Prostate gland (tissue), 2 donors: ENCODE measurements around the gene UBE2E2. TPM values are rescaled to one million over a fixed set of nuclear protein-coding genes. Genes with fewer than 3 reads are reported as not detected.

Experiments
- DNase-seq: peaks from one replicate; pipeline ENCODE4 v3.0.0-alpha.2; 2019; ENCODE audit warnings: low spot score
- H3K27ac ChIP-seq, 2 donors: fragments of 200-600 bp; sonication (generic); 2 replicates each; pipeline ENCODE4 v1.5.1; 2017 to 2019
- H3K27me3 ChIP-seq: fragments of 200-600 bp; sonication (generic); replicated peaks from 2 replicates; pipeline ENCODE4 v1.5.1; 2019; ENCODE audit not compliant: insufficient read depth
- H3K36me3 ChIP-seq, 2 donors: fragments of 200-600 bp; sonication (generic); 1 replicate in 1 of 2; 2 replicates in 1 of 2; pipeline versions ENCODE4 v1.5.1 to v1.8.1; 2017 to 2019
- H3K4me1 ChIP-seq: fragments of 200-600 bp; sonication (generic); replicated peaks from 2 replicates; pipeline ENCODE4 v1.5.1; 2019
- H3K4me3 ChIP-seq, 2 donors: fragments of 200-600 bp; sonication (generic); 2 replicates each; pipeline ENCODE4 v1.5.1; 2017 to 2019
- H3K9me3 ChIP-seq: fragments of 200-600 bp; sonication (generic); 2 replicates; pipeline ENCODE4 v1.5.1; 2017
- CTCF ChIP-seq, 4 experiments: fragments of 200-600 bp in 2 of 4; fragments of 450-650 bp in 2 of 4; sonication (generic) in 2 of 4; IDR thresholded peaks; 1 replicate in 3 of 4; 2 replicates in 1 of 4; pipeline ENCODE4 v1.5.1; 2016 to 2019; ENCODE audit warnings: antibody characterized with exemption in 4 of 4, mild to moderate bottlenecking in 2 of 4, moderate library complexity in 2 of 4
- POLR2A ChIP-seq: fragments of 450-650 bp; IDR thresholded peaks from one replicate; pipeline ENCODE4 v1.6.1; 2016; ENCODE audit warnings: antibody characterized with exemption, mild to moderate bottlenecking
- POLR2AphosphoS5 ChIP-seq: sonication (generic); formaldehyde crosslinking; IDR thresholded peaks from one replicate; pipeline ENCODE4 v1.6.1; 2017; ENCODE audit warnings: antibody characterized with exemption
- WGBS: methylation state at CpG from one replicate; pipeline ENCODE4 v1.1.5; 2018; 5-methylcytosine and 5-hydroxymethylcytosine counted together
- intact Hi-C: fragments of 100-400 bp; cut with DNase I; formaldehyde crosslinking; loops from one replicate; pipeline ENCODE4 v1.14.2; 2022
- total RNA-seq, 2 donors: library from RNA; depleted of rRNA; stranded (reverse); fragments of >200 nt; gene quantifications; one replicate each; pipeline ENCODE4 v1.1.0, GENCODE V29; 2016

Gene UBE2E2
- total RNA-seq, 2 donors from 2014 or later = 25.9 to 48.7 TPM

DNA sequence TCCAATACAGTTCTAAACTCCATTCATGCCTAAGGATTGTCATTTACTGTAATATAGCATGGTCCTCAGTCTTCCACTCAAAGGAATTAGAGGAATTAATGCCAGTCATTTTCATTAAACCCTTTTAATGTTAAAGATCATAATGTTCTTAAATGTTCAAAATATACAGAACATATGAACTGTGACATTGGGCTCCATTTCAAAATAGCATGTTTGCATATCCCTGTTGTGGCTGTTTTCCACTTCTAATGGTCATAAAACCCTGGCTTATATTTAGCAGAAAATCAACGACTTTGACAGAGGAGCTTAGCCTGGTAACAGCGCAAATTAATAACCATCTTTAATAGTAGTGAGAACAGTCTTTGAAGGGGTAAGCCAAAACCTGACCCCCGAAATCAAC, 260.7 kb downstream of the UBE2E2 start:
- Histone ChIP-seq H3K4me3 (no peak overlapping the region), H3K36me3 (no peaks in the 10 kb centered on the region), H3K9me3 (no peaks in the 10 kb centered on the region), H3K27ac (no peak overlapping the region), H3K4me1 (no peaks in the 10 kb centered on the region), H3K27me3 (no peaks in the 10 kb centered on the region)
- intact Hi-C loops = no loop called here
- 47% methylated on average over 3 of the region's 3 CpGs for WGBS
- TF ChIP-seq CTCF (IDR thresholded peaks at IDR 0.05) (no peak), POLR2AphosphoS5 (no peak), POLR2A (no peak)
- no peak for DNase-seq

DNA sequence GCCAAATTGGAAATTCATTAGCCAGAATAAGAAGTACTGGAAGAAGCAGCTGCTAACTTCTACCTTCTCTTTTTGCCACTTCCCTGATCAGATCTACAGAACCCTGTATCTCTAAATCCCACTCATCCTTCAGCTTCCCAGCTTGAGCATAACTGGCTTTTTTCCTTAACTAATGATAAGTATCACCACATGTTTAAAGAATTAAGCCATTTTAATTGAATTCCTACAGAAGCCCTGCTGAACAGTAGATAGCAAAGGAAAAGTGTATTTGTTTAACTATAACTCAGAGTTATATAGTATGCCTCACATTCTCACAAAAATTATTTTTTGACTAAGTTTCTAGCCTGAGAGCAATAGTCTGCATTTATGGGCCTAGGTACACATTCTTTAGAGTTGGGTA, 262.4 kb downstream of the UBE2E2 start:
- H3K9me3 ChIP-seq = no peaks in the 10 kb centered on the region
- TF ChIP-seq CTCF (IDR thresholded peaks at IDR 0.05) (no peak), POLR2AphosphoS5 (no peak), POLR2A (no peak)
- H3K27ac ChIP-seq = no peak overlapping the region
- no peaks in the 10 kb centered on the region for H3K27me3 ChIP-seq
- intact Hi-C loops = no loop called here
- no peaks in the 10 kb centered on the region for H3K36me3 ChIP-seq
- H3K4me1 ChIP-seq = no peaks in the 10 kb centered on the region
- H3K4me3 ChIP-seq = no peak overlapping the region
- no peak for DNase-seq

DNA sequence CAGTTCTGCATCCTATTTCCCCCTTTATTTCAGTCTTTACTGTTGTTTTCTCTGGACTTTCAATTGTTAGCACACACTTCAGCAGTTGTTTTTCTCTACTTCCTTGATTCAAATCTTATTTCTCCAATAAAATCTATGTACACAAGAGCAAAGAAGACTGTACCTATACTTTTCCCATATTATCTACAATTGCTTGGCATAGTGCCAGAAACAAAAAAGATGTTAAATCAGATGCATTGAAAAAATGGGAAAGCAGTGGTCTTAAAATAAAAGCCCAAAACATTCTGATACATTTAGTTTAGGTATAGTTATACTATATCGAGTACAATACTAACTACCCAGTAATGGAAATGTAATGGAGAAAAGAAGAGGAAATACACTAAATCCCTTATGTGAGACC, 265.1 kb downstream of the UBE2E2 start:
- no peak for TF ChIP-seq CTCF (IDR thresholded peaks at IDR 0.05)
- TF ChIP-seq POLR2A = no peak
- no peak for TF ChIP-seq POLR2AphosphoS5
- Histone ChIP-seq H3K27me3 (no peaks in the 10 kb centered on the region), H3K9me3 (no peaks in the 10 kb centered on the region), H3K36me3 (no peaks in the 10 kb centered on the region), H3K4me3 (no peak overlapping the region), H3K27ac (no peak overlapping the region), H3K4me1 (no peaks in the 10 kb centered on the region)
- WGBS = 91% methylated on average over 1 of the region's 1 CpG
- intact Hi-C loops = no loop called here
- no peak for DNase-seq

- H3K27ac ChIP-seq = no peak overlapping the region
- no peak for DNase-seq
- no peaks in the 10 kb centered on the region for H3K27me3 ChIP-seq
- no peaks in the 10 kb centered on the region for H3K36me3 ChIP-seq
- no peak overlapping the region for H3K4me3 ChIP-seq
- no peak for TF ChIP-seq CTCF (IDR thresholded peaks at IDR 0.05)
- no peak for TF ChIP-seq POLR2AphosphoS5
- TF ChIP-seq POLR2A = no peak
- intact Hi-C loops = no loop called here
- WGBS = 90% methylated on average over 4 of the region's 4 CpGs
- H3K4me1 ChIP-seq = no peaks in the 10 kb centered on the region
- no peaks in the 10 kb centered on the region for H3K9me3 ChIP-seq
These were observed 271.6 kb downstream of the UBE2E2 start for GRCh38 chr3:23474580-23475357.

- Histone ChIP-seq H3K27ac (no peak overlapping the region), H3K27me3 (no peaks in the 10 kb centered on the region), H3K36me3 (no peaks in the 10 kb centered on the region), H3K4me3 (no peak overlapping the region), H3K9me3 (no peaks in the 10 kb centered on the region), H3K4me1 (no peaks in the 10 kb centered on the region)
- WGBS = 59% methylated on average over 2 of the region's 2 CpGs
- TF ChIP-seq POLR2AphosphoS5 (no peak), POLR2A (no peak), CTCF (IDR thresholded peaks at IDR 0.05) (no peak)
- no peak for DNase-seq
- intact Hi-C loops = no loop called here
These were observed 272.3 kb downstream of the UBE2E2 start for GRCh38 chr3:23475446-23475845.
